Measurements from ENCODE around the gene TPPP2. TPM values are rescaled to one million over a fixed set of nuclear protein-coding genes. Genes with fewer than 3 reads are reported as not detected.

TPPP2 gene
- total RNA-seq, 1 experiment from 2014 or later: not detected

GRCh38 chr14:21057803-21058675, 28.0 kb downstream of the TPPP2 start, which contains the start of gene RNASE8:
Gene RNASE8 (plus strand): TSS chr14:21057822. CDS start chr14:21057893, 71 bp downstream.
- DNase-seq (ENCODE audit: low read depth): peak; percentile 72

- no peak for DNase-seq (ENCODE audit: low read depth)
These were observed 28.9 kb downstream of the TPPP2 start for GRCh38 chr14:21058903-21059302.

- peak; percentile 52 for DNase-seq (ENCODE audit: low read depth)
These were observed 30.0 kb downstream of the TPPP2 start for GRCh38 chr14:21059842-21060613.

- DNase-seq (ENCODE audit: low read depth): no peak
These were observed 30.8 kb downstream of the TPPP2 start for GRCh38 chr14:21060614-21061346.

- no peak for DNase-seq (ENCODE audit: low read depth)
These were observed 31.3 kb downstream of the TPPP2 start for GRCh38 chr14:21061347-21061668.

GRCh38 chr14:21063479-21063878, 33.5 kb downstream of the TPPP2 start:
- DNase-seq (ENCODE audit: low read depth): peak; percentile 93

GRCh38 chr14:21066882-21067502, 37.0 kb downstream of the TPPP2 start:
- no peak for DNase-seq (ENCODE audit: low read depth)

GRCh38 chr14:21068521-21069387, 38.7 kb downstream of the TPPP2 start:
- peak; percentile 72 for DNase-seq (ENCODE audit: low read depth)

GRCh38 chr14:21069388-21070082, 39.5 kb downstream of the TPPP2 start:
- DNase-seq (ENCODE audit: low read depth): peak; percentile 78

GRCh38 chr14:21070083-21070609, 40.1 kb downstream of the TPPP2 start, which contains the start of gene ARHGEF40:
Gene ARHGEF40 (plus strand): TSS chr14:21070304. CDS start chr14:21070397, 93 bp downstream.
- peak; percentile 78 for DNase-seq (ENCODE audit: low read depth)

- peak; percentile 73 for DNase-seq (ENCODE audit: low read depth)
These were observed 40.7 kb downstream of the TPPP2 start for GRCh38 chr14:21070610-21071224.

GRCh38 chr14:21071225-21072030, 41.4 kb downstream of the TPPP2 start:
- DNase-seq (ENCODE audit: low read depth): peak; percentile 99

GRCh38 chr14:21072031-21072473, 42.0 kb downstream of the TPPP2 start:
- DNase-seq (ENCODE audit: low read depth): peak; percentile 68

- no peak for DNase-seq (ENCODE audit: low read depth)
These were observed 42.8 kb downstream of the TPPP2 start for GRCh38 chr14:21072781-21073339.

- DNase-seq (ENCODE audit: low read depth): no peak
These were observed 43.9 kb downstream of the TPPP2 start for GRCh38 chr14:21073921-21074320.

GRCh38 chr14:21074398-21075272, 44.6 kb downstream of the TPPP2 start:
- no peak for DNase-seq (ENCODE audit: low read depth)

All from Daoy (cell line).